ENCODE measurements around the gene DZIP1. TPM values are rescaled to one million over a fixed set of nuclear protein-coding genes. Genes with fewer than 3 reads are reported as not detected.
"Not testable (repeated sequence)": the region's sequence is repeated elsewhere in the genome, so short reads cannot be mapped to it uniquely, and the experiment has no call there.

Gene DZIP1
- total RNA-seq (2014; rRNA removed; shearing (Covaris generic); ENCODE audit: low replicate concordance) = 12.0 and 13.0 TPM in 2 replicates

GRCh38 chr13:95644601-95645052 lies at the start of gene DZIP1:
Gene DZIP1 (minus strand): TSS chr13:95644706. CDS start chr13:95642029, 2,677 bp downstream.
- in situ Hi-C loops (cut with HindIII; ENCODE audit: low pct_unique_long_range_greater_than_20kb, low sequenced_read_pairs) = no loop called here
- peak; percentile 76 for DNase-seq (ENCODE audit: low read depth)

- DNase-seq (ENCODE audit: low read depth); in situ Hi-C loops (cut with HindIII; ENCODE audit: low pct_unique_long_range_greater_than_20kb, low sequenced_read_pairs): not testable (repeated sequence)
Observed at GRCh38 chr13:95690986-95691385, 46.5 kb upstream of the DZIP1 start.

- DNase-seq (ENCODE audit: low read depth) = no peak
- in situ Hi-C loops (cut with HindIII; ENCODE audit: low pct_unique_long_range_greater_than_20kb, low sequenced_read_pairs) = no loop called here
Observed at GRCh38 chr13:95689582-95689926, 45.0 kb upstream of the DZIP1 start.

GRCh38 chr13:95684960-95685359 lies 40.5 kb upstream of the DZIP1 start:
- in situ Hi-C loops (cut with HindIII; ENCODE audit: low pct_unique_long_range_greater_than_20kb, low sequenced_read_pairs); DNase-seq (ENCODE audit: low read depth): not testable (repeated sequence)

GRCh38 chr13:95684418-95684817 lies 39.9 kb upstream of the DZIP1 start:
- in situ Hi-C loops (cut with HindIII; ENCODE audit: low pct_unique_long_range_greater_than_20kb, low sequenced_read_pairs) = no loop called here
- DNase-seq (ENCODE audit: low read depth) = no peak

GRCh38 chr13:95679722-95680121 lies 35.2 kb upstream of the DZIP1 start:
- DNase-seq (ENCODE audit: low read depth) = no peak
- in situ Hi-C loops (cut with HindIII; ENCODE audit: low pct_unique_long_range_greater_than_20kb, low sequenced_read_pairs) = no loop called here

- no peak for DNase-seq (ENCODE audit: low read depth)
- in situ Hi-C loops (cut with HindIII; ENCODE audit: low pct_unique_long_range_greater_than_20kb, low sequenced_read_pairs) = no loop called here
Observed at GRCh38 chr13:95678967-95679366, 34.5 kb upstream of the DZIP1 start.

- in situ Hi-C loops (cut with HindIII; ENCODE audit: low pct_unique_long_range_greater_than_20kb, low sequenced_read_pairs) = no loop called here
- peak; percentile 27 for DNase-seq (ENCODE audit: low read depth)
Observed at GRCh38 chr13:95677564-95678266, 33.2 kb upstream of the DZIP1 start.

- DNase-seq (ENCODE audit: low read depth) = peak; percentile 97
- in situ Hi-C loops (cut with HindIII; ENCODE audit: low pct_unique_long_range_greater_than_20kb, low sequenced_read_pairs) = no loop called here
Observed at GRCh38 chr13:95676762-95677563, 32.5 kb upstream of the DZIP1 start, which contains the start of gene DNAJC3. Gene DNAJC3 (plus strand): TSS chr13:95677139. CDS start chr13:95677256, 117 bp downstream.

- DNase-seq (ENCODE audit: low read depth) = no peak
- in situ Hi-C loops (cut with HindIII; ENCODE audit: low pct_unique_long_range_greater_than_20kb, low sequenced_read_pairs) = no loop called here
Observed at GRCh38 chr13:95676105-95676761, 31.7 kb upstream of the DZIP1 start.

- in situ Hi-C loops (cut with HindIII; ENCODE audit: low pct_unique_long_range_greater_than_20kb, low sequenced_read_pairs) = no loop called here
- no peak for DNase-seq (ENCODE audit: low read depth)
Observed at GRCh38 chr13:95671597-95671996, 27.1 kb upstream of the DZIP1 start.

- in situ Hi-C loops (cut with HindIII; ENCODE audit: low pct_unique_long_range_greater_than_20kb, low sequenced_read_pairs); DNase-seq (ENCODE audit: low read depth): not testable (repeated sequence)
Observed at GRCh38 chr13:95667235-95667634, 22.7 kb upstream of the DZIP1 start.

GRCh38 chr13:95660981-95661581 lies 16.6 kb upstream of the DZIP1 start:
- in situ Hi-C loops (cut with HindIII; ENCODE audit: low pct_unique_long_range_greater_than_20kb, low sequenced_read_pairs) = no loop called here
- peak; percentile 43 for DNase-seq (ENCODE audit: low read depth)

GRCh38 chr13:95659500-95659899 lies 15.0 kb upstream of the DZIP1 start:
- no peak for DNase-seq (ENCODE audit: low read depth)
- in situ Hi-C loops (cut with HindIII; ENCODE audit: low pct_unique_long_range_greater_than_20kb, low sequenced_read_pairs) = no loop called here

- in situ Hi-C loops (cut with HindIII; ENCODE audit: low pct_unique_long_range_greater_than_20kb, low sequenced_read_pairs) = no loop called here
Observed at GRCh38 chr13:95656386-95657015, 12.0 kb upstream of the DZIP1 start.

GRCh38 chr13:95652821-95653220 lies 8.3 kb upstream of the DZIP1 start:
- in situ Hi-C loops (cut with HindIII; ENCODE audit: low pct_unique_long_range_greater_than_20kb, low sequenced_read_pairs) = no loop called here
- no peak for DNase-seq (ENCODE audit: low read depth)

More at GRCh38 chr13:95656386-95657015, 12.0 kb upstream of the DZIP1 start:
- no peak for DNase-seq (ENCODE audit: low read depth)

GRCh38 chr13:95652244-95652764 lies 7.8 kb upstream of the DZIP1 start:
- in situ Hi-C loops (cut with HindIII; ENCODE audit: low pct_unique_long_range_greater_than_20kb, low sequenced_read_pairs) = no loop called here
- no peak for DNase-seq (ENCODE audit: low read depth)

GRCh38 chr13:95650696-95651095 lies 6.2 kb upstream of the DZIP1 start:
- in situ Hi-C loops (cut with HindIII; ENCODE audit: low pct_unique_long_range_greater_than_20kb, low sequenced_read_pairs) = no loop called here

More at GRCh38 chr13:95650696-95651095, 6.2 kb upstream of the DZIP1 start:
- DNase-seq (ENCODE audit: low read depth) = no peak

Measured in Caki2 (cell line).